ENCODE data around the gene VEGFA.

Gene VEGFA

DNA sequence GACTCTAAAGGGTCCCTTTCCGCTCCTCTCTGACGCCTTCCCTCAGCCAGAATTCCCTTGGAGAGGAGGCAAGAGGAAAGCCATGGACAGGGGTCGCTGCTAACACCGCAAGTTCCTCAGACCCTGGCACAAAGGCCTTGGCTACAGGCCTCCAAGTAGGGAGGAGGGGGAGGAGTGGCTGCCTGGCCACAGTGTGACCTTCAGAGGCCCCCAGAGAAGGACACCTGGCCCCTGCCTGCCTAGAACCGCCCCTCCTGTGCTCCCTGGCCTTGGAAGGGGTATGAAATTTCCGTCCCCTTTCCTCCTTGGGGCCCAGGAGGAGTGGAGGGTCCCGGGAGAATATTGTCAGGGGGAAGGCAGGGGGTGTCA is 2.7 kb downstream of the VEGFA start:
- DNase-seq (ENCODE audit: low read depth): no peak

DNA sequence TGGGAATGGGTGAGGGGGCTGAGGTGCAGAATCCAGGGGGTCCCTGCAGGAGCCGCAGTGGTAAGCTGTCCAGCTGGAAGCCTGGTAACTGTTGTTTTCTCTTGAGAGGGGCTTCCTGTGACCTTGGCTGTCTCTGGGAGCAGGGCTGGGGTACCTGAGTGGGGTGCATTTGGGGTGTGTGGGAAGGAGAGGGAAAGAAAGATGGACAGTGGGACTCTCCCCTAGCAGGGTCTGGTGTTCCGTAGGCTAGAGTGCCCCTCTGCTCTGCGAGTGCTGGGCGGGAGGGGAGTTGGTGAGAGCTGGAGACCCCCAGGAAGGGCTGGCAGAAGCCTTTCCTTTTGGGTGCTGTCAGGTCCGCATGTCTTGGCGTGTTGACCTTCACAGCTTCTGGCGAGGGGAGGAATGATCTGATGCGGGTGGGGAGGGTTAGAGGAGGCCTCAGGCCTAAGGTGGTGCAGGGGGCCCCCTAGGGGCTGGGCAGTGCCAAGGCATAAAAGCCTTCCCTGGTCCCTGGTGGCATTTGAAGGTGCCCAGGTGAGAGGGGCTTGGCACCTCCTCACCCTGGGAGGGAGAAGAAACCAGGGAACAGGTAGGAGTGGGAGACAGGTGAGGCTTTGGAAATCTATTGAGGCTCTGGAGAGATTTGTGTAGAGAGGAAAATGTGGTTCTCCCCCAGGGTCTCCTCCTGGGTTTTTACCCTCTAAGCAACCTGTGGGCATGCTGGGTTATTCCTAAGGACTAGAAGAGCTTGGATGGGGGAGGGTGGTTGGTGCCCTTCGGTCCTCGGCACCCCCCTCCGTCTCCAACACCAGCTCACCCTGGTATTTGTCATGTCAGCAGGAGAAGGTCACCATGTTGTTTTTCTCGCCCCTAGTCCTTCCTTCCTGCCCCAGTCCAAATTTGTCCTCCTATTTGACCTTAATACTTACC is 3.3 kb downstream of the VEGFA start:
- no peak for DNase-seq (ENCODE audit: low read depth)

DNA sequence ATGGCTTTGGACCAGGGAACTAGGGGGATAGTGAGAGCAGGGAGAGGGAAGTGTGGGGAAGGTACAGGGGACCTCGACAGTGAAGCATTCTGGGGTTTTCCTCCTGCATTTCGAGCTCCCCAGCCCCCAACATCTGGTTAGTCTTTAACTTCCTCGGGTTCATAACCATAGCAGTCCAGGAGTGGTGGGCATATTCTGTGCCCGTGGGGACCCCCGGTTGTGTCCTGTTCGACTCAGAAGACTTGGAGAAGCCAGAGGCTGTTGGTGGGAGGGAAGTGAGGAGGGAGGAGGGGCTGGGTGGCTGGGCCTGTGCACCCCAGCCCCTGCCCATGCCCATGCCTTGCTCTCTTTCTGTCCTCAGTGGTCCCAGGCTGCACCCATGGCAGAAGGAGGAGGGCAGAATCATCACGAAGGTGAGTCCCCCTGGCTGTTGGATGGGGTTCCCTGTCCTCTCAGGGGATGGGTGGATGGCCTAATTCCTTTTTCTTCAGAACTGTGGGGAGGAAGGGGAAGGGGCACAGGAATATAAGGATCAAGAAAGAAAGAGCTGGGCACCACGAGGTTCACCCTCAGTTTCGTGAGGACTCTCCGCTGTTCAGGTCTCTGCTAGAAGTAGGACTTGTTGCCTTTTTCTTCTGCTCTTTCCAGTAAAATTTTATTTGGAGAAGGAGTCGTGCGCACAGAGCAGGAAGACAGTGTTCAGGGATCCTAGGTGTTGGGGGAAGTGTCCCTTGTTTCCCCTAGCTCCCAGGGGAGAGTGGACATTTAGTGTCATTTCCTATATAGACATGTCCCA is 4.2 kb downstream of the VEGFA start:
- no peak for DNase-seq (ENCODE audit: low read depth)

DNA sequence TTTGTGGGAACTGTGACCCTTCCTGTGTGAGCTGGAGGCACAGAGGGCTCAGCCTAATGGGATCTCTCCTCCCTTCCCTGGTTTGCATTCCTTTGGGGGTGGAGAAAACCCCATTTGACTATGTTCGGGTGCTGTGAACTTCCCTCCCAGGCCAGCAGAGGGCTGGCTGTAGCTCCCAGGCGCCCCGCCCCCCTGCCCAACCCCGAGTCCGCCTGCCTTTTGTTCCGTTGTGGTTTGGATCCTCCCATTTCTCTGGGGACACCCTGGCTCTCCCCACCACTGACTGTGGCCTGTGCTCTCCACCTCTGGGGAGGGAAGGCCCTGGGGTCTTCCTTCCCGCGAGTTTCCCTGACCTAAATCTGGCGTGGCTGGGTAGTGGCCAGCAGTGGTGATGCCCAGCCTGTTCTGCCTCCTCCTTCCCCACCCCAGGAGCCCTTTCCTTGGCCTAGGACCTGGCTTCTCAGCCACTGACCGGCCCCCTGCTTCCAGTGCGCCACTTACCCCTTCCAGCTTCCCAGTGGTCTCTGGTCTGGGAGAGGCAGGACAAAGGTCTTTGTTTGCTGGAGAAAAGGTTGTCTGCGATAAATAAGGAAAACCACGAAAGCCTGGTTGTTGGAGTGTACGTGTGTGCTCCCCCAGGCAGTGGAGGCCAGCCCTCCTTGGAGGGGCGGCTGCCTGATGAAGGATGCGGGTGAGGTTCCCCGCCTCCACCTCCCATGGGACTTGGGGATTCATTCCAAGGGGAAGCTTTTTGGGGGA is 4.9 kb downstream of the VEGFA start:
- DNase-seq (ENCODE audit: low read depth): peak; percentile 34

DNA sequence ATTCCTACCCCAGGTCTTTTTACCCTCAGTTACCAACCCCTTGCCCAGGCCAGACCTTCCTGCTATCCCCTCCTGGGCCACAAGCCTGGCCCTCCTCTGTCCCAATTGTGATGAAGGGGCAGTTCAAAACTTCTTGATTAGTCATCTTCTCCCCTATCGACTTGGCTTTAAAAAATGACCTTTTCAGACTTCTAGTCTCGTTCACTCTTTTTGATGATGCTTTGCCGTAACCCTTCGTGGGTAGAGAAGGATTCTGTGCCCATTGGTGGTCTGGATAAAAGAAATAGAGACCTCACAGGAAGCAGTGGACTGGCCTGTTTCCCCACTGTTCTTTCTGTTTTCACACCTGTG is 5.5 kb downstream of the VEGFA start:
- DNase-seq (ENCODE audit: low read depth): no peak

DNA sequence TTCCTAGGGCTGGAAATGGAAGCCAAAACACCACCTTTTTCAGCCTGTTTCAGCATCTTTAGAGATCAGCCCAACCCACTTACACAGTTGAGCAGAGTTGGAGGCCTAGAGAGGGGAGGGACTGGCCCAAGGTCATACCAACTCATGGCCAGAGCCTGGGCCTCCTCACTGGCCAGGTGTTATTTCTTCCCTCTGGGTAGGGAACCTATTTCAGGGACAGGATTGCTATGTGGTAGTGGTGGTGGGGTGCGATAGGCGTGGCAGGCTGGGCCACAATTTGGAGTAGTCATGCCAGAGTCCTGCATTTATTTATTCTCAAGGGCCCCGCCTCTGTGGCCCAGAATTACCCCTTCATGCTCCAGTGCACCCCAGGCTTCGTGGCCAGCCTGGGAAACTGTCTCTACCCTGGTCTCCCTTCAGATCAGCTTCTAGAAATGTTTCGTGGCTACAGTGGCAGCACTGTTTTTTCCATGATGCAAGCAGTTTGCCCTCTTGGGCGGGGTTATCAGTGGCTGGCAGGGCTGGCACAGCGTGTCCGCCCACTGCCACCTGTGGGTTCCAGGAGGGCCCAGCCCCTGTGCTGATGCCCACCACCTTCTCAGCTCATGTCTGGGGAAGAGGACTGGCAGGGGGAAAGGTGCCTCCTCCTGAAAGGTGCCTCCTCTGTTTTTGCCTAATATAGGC is 6.2 kb downstream of the VEGFA start:
- DNase-seq (ENCODE audit: low read depth): no peak

DNA sequence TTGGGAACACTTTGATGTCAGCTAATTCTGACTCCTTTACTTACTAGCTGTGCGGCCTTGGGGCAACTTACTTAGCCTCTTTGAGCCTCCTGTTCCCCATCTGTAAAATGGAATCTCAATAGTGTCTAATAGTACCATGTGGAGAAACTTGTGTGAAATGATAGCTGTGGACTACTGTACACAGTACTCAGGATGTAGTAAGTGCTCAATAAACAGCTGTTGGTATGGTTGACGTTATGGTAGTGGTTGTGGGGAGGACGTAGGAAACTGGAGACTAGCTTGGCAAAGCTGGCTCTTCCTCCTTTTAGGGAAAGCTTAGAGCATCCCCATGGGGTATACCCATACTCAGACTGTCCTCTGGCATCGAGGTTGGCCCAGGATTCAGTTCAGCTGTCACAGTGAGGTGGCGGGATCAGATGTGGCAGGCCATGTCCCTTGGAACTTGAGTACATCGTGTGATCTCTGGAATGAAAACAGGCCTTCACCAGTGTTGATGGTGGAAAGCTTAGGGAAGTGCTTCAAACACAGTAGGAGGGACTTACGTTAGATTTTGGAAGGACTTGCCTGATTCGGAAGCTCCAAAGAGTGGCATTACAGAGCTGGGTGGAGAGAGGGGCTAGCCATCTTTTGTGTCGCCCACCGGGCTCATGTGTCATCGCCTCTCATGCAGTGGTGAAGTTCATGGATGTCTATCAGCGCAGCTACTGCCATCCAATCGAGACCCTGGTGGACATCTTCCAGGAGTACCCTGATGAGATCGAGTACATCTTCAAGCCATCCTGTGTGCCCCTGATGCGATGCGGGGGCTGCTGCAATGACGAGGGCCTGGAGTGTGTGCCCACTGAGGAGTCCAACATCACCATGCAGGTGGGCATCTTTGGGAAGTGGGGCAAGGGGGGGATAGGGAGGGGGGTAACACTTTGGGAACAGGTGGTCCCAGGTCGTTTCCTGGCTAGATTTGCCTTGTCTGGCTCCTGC is 7.1 kb downstream of the VEGFA start:
- no peak for DNase-seq (ENCODE audit: low read depth)

DNA sequence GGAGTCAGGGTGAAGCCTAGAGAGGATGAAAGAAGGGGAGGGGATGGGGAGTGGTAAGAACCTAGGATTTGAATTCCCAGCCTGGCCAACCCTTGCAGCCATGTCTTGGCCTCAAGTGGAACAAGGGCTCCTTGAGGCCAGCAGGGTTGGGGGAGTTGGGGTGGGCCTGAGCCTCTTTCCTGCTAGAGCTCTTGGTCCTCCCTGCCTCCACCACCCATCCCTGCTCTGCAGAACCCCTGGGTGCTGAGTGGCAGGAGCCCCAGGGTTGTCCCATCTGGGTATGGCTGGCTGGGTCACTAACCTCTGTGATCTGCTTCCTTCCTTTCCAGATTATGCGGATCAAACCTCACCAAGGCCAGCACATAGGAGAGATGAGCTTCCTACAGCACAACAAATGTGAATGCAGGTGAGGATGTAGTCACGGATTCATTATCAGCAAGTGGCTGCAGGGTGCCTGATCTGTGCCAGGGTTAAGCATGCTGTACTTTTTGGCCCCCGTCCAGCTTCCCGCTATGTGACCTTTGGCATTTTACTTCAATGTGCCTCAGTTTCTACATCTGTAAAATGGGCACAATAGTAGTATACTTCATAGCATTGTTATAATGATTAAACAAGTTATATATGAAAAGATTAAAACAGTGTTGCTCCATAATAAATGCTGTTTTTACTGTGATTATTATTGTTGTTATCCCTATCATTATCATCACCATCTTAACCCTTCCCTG is 8.3 kb downstream of the VEGFA start:
- no peak for DNase-seq (ENCODE audit: low read depth)

DNA sequence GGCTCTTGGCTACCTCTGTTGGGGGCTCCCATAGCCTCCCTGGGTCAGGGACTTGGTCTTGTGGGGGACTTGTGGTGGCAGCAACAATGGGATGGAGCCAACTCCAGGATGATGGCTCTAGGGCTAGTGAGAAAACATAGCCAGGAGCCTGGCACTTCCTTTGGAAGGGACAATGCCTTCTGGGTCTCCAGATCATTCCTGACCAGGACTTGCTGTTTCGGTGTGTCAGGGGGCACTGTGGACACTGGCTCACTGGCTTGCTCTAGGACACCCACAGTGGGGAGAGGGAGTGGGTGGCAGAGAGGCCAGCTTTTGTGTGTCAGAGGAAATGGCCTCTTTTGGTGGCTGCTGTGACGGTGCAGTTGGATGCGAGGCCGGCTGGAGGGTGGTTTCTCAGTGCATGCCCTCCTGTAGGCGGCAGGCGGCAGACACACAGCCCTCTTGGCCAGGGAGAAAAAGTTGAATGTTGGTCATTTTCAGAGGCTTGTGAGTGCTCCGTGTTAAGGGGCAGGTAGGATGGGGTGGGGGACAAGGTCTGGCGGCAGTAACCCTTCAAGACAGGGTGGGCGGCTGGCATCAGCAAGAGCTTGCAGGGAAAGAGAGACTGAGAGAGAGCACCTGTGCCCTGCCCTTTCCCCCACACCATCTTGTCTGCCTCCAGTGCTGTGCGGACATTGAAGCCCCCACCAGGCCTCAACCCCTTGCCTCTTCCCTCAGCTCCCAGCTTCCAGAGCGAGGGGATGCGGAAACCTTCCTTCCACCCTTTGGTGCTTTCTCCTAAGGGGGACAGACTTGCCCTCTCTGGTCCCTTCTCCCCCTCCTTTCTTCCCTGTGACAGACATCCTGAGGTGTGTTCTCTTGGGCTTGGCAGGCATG is 9.2 kb downstream of the VEGFA start:
- DNase-seq (ENCODE audit: low read depth): no peak

DNA sequence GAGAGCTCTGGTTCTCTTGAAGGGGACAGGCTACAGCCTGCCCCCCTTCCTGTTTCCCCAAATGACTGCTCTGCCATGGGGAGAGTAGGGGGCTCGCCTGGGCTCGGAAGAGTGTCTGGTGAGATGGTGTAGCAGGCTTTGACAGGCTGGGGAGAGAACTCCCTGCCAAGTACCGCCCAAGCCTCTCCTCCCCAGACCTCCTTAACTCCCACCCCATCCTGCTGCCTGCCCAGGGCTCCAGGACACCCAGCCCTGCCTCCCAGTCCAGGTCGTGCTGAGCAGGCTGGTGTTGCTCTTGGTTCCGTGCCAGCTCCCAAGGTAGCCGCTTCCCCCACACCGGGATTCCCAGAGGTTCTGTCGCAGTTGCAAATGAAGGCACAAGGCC is 9.8 kb downstream of the VEGFA start:
- DNase-seq (ENCODE audit: low read depth): no peak

DNA sequence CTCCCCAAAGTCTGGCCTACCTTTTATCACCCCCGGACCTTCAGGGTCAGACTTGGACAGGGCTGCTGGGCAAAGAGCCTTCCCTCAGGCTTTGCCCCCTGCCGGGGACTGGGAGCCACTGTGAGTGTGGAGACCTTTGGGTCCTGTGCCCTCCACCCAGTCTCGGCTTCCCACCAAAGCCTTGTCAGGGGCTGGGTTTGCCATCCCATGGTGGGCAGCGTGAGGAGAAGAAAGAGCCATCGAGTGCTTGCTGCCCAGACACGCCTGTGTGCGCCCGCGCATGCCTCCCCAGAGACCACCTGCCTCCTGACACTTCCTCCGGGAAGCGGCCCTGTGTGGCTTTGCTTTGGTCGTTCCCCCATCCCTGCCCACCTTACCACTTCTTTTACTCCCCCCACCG is 10.3 kb downstream of the VEGFA start:
- no peak for DNase-seq (ENCODE audit: low read depth)

DNA sequence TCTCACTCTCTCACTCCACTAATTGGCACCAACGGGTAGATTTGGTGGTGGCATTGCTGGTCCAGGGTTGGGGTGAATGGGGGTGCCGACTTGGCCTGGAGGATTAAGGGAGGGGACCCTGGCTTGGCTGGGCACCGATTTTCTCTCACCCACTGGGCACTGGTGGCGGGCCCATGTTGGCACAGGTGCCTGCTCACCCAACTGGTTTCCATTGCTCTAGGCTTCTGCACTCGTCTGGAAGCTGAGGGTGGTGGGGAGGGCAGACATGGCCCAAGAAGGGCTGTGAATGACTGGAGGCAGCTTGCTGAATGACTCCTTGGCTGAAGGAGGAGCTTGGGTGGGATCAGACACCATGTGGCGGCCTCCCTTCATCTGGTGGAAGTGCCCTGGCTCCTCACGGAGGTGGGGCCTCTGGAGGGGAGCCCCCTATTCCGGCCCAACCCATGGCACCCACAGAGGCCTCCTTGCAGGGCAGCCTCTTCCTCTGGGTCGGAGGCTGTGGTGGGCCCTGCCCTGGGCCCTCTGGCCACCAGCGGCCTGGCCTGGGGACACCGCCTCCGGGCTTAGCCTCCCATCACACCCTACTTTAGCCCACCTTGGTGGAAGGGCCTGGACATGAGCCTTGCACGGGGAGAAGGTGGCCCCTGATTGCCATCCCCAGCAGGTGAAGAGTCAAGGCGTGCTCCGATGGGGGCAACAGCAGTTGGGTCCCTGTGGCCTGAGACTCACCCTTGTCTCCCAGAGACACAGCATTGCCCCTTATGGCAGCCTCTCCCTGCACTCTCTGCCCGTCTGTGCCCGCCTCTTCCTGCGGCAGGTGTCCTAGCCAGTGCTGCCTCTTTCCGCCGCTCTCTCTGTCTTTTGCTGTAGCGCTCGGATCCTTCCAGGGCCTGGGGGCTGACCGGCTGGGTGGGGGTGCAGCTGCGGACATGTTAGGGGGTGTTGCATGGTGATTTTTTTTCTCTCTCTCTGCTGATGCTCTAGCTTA is 11.2 kb downstream of the VEGFA start:
- DNase-seq (ENCODE audit: low read depth): no peak

DNA sequence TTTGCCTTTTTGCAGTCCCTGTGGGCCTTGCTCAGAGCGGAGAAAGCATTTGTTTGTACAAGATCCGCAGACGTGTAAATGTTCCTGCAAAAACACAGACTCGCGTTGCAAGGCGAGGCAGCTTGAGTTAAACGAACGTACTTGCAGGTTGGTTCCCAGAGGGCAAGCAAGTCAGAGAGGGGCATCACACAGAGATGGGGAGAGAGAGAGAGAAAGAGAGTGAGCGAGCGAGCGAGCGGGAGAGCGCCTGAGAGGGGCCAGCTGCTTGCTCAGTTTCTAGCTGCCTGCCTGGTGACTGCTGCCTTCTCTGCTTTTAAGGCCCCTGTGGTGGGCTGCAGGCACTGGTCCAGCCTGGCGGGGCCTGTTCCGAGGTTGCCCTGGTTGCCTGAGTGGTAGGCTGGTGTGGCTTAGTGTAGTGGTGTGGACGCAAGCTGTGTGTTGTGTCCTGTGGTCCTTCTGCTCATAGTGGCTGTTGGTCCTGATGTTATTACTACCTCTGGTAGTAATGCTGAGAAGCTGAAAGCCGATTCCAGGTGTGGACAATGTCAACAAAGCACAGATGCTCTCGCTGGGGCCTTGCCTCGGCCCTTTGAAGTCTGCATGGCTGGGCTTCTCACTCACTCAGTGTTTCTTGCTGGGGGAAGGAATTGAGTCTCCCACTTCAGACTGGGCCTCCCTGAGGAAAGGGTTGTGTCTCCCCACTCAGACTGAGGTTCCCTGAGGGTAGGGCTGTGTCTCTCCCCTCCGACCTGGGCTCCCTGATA is 12.1 kb downstream of the VEGFA start:
- DNase-seq (ENCODE audit: low read depth): no peak

DNA sequence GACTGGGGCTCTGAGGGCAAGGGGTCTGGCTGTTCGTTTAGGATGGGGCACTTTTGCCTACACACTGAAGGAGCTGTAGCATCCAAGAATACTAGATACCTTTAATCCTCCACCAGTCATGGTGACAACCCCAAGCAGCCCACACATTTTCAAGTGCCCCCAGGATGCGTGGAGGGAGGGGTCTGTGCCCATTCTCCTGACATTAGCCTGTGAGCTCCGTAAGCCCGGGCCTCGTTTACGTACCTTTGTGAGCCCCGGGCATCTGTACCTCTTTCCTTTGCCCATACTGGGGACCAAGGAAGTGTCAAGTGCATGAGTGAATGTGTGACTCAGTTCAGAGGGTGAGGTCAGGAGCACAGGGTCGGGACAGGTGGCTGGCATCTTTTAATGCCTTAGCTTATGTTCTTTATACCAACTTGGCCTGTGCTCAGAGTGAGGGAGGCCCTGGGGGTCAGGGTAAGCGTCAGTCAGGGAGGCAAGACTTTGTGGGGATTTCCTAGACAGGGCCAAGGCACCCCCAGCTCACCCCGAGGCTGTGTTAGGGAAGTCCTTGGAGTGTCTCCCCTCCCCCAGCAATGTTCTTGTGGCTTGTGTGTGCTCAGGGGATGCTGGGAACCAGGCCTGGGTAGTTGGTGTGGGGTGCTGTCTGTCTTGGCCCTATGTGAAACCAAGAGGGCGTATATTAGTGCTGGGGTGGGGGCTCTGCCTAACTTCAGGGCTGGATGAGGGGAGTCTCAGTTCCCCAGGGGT is 12.9 kb downstream of the VEGFA start:
- no peak for DNase-seq (ENCODE audit: low read depth)

DNA sequence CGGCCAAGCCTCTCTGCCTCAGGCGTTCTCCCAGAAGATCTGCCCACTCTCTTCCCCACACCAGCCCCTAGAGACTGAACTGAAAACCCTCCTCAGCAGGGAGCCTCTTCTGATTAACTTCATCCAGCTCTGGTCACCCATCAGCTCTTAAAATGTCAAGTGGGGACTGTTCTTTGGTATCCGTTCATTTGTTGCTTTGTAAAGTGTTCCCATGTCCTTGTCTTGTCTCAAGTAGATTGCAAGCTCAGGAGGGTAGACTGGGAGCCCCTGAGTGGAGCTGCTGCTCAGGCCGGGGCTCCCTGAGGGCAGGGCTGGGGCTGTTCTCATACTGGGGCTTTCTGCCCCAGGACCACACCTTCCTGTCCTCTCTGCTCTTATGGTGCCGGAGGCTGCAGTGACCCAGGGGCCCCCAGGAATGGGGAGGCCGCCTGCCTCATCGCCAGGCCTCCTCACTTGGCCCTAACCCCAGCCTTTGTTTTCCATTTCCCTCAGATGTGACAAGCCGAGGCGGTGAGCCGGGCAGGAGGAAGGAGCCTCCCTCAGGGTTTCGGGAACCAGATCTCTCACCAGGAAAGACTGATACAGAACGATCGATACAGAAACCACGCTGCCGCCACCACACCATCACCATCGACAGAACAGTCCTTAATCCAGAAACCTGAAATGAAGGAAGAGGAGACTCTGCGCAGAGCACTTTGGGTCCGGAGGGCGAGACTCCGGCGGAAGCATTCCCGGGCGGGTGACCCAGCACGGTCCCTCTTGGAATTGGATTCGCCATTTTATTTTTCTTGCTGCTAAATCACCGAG is 14.2 kb downstream of the VEGFA start:
- no peak for DNase-seq (ENCODE audit: low read depth)
